ENCODE measurements around the gene CNTNAP2.

- TF ChIP-seq POLR2A (IDR thresholded peaks at IDR 0.05; ENCODE audit: low read depth, low read length) (no peak), POLR2AphosphoS5 (IDR thresholded peaks at IDR 0.05; ENCODE audit: low read depth, low read length) (no peak), TAF1 (IDR thresholded peaks at IDR 0.05; ENCODE audit: low read depth, low read length) (no peak), SPI1 (IDR thresholded peaks at IDR 0.05; ENCODE audit: low read depth, low read length) (no peak), POU2F2 (IDR thresholded peaks at IDR 0.05; ENCODE audit: low read depth, low read length) (no peak)
These were observed 1687.4 kb downstream of the CNTNAP2 start for GRCh38 chr7:147804032-147804431.
